HG02981 (cell line): ENCODE measurements around the gene MT1H.
"Not testable (repeated sequence)": the region's sequence is repeated elsewhere in the genome, so short reads cannot be mapped to it uniquely, and the experiment has no call there.

ENCODE experiments used
- ATAC-seq: cut with Tn5 transposase; IDR thresholded peaks from one replicate; pipeline ENCODE4 v1.9.1; 2021; ENCODE audit warnings: mild to moderate bottlenecking, moderate library complexity; ENCODE audit not compliant: unreplicated experiment

The MT1H gene

GRCh38 chr16:56664506-56664905 lies 5.1 kb upstream of the MT1H start:
- no peak for ATAC-seq

GRCh38 chr16:56665286-56666261 lies 4.0 kb upstream of the MT1H start:
- ATAC-seq = not testable (repeated sequence)

- ATAC-seq = no peak
These were observed 1.7 kb upstream of the MT1H start, which contains the start of gene MT1G for GRCh38 chr16:56667581-56668571. Gene MT1G (minus strand): TSS chr16:56668065. CDS start chr16:56667993, 72 bp downstream.

- ATAC-seq = no peak
These were observed 416 bp downstream of the MT1H start for GRCh38 chr16:56669840-56670619.

GRCh38 chr16:56670620-56670934 lies 963 bp downstream of the MT1H start:
- no peak for ATAC-seq

- not testable (repeated sequence) for ATAC-seq
These were observed 2.1 kb downstream of the MT1H start for GRCh38 chr16:56671691-56672090.

- not testable (repeated sequence) for ATAC-seq
These were observed 2.6 kb downstream of the MT1H start for GRCh38 chr16:56672171-56672570.

- ATAC-seq = no peak
These were observed 3.3 kb downstream of the MT1H start for GRCh38 chr16:56672761-56673536.

- no peak for ATAC-seq
These were observed 4.3 kb downstream of the MT1H start for GRCh38 chr16:56673921-56674320.

- not testable (repeated sequence) for ATAC-seq
These were observed 5.0 kb downstream of the MT1H start for GRCh38 chr16:56674570-56674969.

- no peak for ATAC-seq
These were observed 6.1 kb downstream of the MT1H start for GRCh38 chr16:56675685-56676210.

- ATAC-seq = no peak
These were observed 7.9 kb downstream of the MT1H start for GRCh38 chr16:56677474-56677873.

- ATAC-seq = no peak
These were observed 9.6 kb downstream of the MT1H start for GRCh38 chr16:56679078-56679730.

- no peak for ATAC-seq
These were observed 10.2 kb downstream of the MT1H start for GRCh38 chr16:56679818-56680217.

- ATAC-seq = peak; percentile 99
These were observed 12.5 kb downstream of the MT1H start, which contains the start of gene MT1X for GRCh38 chr16:56681939-56682702. Gene MT1X (plus strand): TSS chr16:56682470. CDS start chr16:56682541, 71 bp downstream.

- ATAC-seq = peak; percentile 3
These were observed 13.2 kb downstream of the MT1H start for GRCh38 chr16:56682703-56683397.

- no peak for ATAC-seq
These were observed 14.0 kb downstream of the MT1H start for GRCh38 chr16:56683424-56684172.
